ENCODE results near the gene UNC5CL. TPM values are rescaled to one million over a fixed set of nuclear protein-coding genes. Genes with fewer than 3 reads are reported as not detected.

UNC5CL gene
- total and polyA plus RNA-seq, 2 of the 8 experiments (the other 6 are each of a cell fraction or from before 2014, with no cell fraction given) = 1.3 to 1.7 TPM

DNA sequence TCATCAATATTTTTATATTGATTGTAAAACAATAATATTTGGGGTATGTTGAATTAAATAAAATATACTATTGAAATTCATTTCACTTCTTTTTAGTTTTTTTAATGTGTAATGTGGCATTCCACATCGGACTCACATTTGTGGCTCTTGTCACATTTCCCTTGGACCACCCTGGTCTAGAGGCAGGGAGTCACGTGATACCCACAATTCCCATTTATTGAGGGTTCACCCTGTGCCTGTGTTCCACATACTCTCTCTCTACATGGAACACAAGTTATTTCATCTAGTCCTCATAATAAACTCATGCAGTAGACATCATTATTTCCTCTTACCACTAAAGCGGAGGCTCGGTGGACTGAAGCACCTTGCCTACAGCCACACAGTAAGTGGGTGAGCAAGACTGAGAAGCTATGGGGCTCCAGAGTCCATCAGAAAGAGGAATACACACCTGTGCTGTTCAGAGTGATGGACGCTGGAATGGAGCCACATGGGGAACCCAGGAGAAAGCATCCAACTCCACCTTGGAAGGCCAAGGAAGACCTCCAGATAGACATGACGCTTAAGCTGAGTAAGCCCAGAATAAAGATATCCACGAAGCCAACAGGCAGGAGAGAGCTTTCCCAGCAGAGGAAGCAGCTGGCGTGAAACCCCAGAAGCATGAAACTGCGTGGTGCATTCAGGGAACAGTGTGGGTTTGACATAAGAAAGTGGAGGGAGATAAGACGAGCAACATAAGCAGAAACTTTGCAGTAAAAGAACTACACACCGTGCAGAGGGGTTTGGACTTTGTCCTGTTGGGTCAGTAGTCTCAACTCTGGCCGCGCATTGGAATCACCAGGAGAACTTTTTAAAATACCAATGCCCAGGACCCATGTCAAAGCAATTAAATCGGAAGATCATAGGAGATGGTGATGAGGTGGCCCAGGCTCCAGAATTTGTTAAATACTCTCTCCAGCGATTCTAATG lies 49.5 kb downstream of the UNC5CL start:
- Histone ChIP-seq H3K79me1 (ENCODE audit: low read depth, low read length) (no peaks in the 10 kb centered on the region), H4K91ac (replicated peaks; ENCODE audit: insufficient read length, low read length) (no peak overlapping the region), H2BK12ac (ENCODE audit: low read depth, low read length) (no peak overlapping the region), H3K79me2 (ENCODE audit: control insufficient read depth in 1 of 2, insufficient read depth in 2 of 2, low read length in 2 of 2) (no peaks in the 10 kb centered on the region), H2AFZ (ENCODE audit: low read length) (no peak overlapping the region), H3K23me2 (ENCODE audit: low read depth, low read length) (no peaks in the 10 kb centered on the region; the same call in 1 of the 2 replicates), H4K8ac (ENCODE audit: extremely low read depth, insufficient read depth, low read length) (no peak overlapping the region), H3K9ac (replicated peaks in 1 of 4; ENCODE audit: extremely low read depth in 1 of 4, low read depth in 3 of 4, low read length in 3 of 4) (no peak overlapping the region), H3K18ac (ENCODE audit: extremely low read depth, low read length) (no peak overlapping the region), H3K4me3 (ENCODE audit: extremely low read depth in 1 of 4, insufficient read depth in 2 of 4, low read depth in 3 of 4, low read length in 4 of 4) (no peak overlapping the region), H2BK5ac (ENCODE audit: low read depth, low read length) (no peak overlapping the region), H3K23ac (ENCODE audit: insufficient read length) (no peak overlapping the region), H3K4ac (replicated peaks; ENCODE audit: insufficient read length, low read depth, low read length) (no peak overlapping the region), H4K20me1 (replicated peaks in 1 of 2; ENCODE audit: control insufficient read depth in 1 of 2, insufficient read depth in 2 of 2, low read length in 2 of 2) (no peaks in the 10 kb centered on the region), H4K5ac (ENCODE audit: insufficient read length, low read depth, low read length) (no peak overlapping the region), H3K36me3 (ENCODE audit: control insufficient read depth in 2 of 4, insufficient read depth in 4 of 4, low read length in 3 of 4) (no peaks in the 10 kb centered on the region), H3K27me3 (replicated peaks in 1 of 4; ENCODE audit: control insufficient read depth in 3 of 4, extremely low read depth in 1 of 4, insufficient read depth in 3 of 4, low read length in 3 of 4) (peaks cover 0 to 2% (median 0%) of the 10 kb centered on the region in 4 experiments; a peak in 2 of 7 replicates), H3K9me3 (ENCODE audit: insufficient read depth in 2 of 2, low read depth in 1 of 2, low read length in 1 of 2) (no peaks in the 10 kb centered on the region), H3K4me1 (replicated peaks in 1 of 4; ENCODE audit: control insufficient read depth in 3 of 4, insufficient read depth in 4 of 4, low read length in 3 of 4) (no peaks in the 10 kb centered on the region), H2BK120ac (replicated peaks; ENCODE audit: low read depth, low read length) (no peak overlapping the region), H3K27ac (ENCODE audit: low read depth, low read length) (no peak overlapping the region), H2BK20ac (ENCODE audit: low read length) (no peak overlapping the region), H3K14ac (ENCODE audit: insufficient read length) (no peak overlapping the region), H3K4me2 (ENCODE audit: insufficient read depth in 1 of 2, low read depth in 2 of 2, low read length in 2 of 2) (no peak overlapping the region), H2BK15ac (ENCODE audit: low read length) (no peak overlapping the region), H2AK5ac (ENCODE audit: low read depth, low read length) (no peak overlapping the region), H3K56ac (replicated peaks; ENCODE audit: insufficient read length, low read depth, low read length) (no peak overlapping the region)
- ChIA-PET POLR2A (ENCODE audit: partially characterized antibody) (interaction anchor here (1.0 kb wide), 1 partner anchor 38 kb away, joined by 3 read pairs; no protein-coding TSS in a partner anchor), CTCF (ENCODE audit: partially characterized antibody) (interaction anchor here (0.8 to 2.1 kb wide), 7 partner anchors 10 to 38 kb away, joined by 3 to 9 read pairs (median 4); no protein-coding TSS in a partner anchor)
- DNase-seq (ENCODE audit: low read depth in 1 of 2, low spot score in 2 of 2) (no peak), FAIRE-seq (no peak)
- TF ChIP-seq SP1 (IDR thresholded peaks at IDR 0.05; ENCODE audit: low read depth, low read length) = no peak
- TF ChIP-seq SIRT6 (IDR thresholded peaks at IDR 0.05; ENCODE audit: low read length) = no peak
- no peak for TF ChIP-seq CTCF (IDR thresholded peaks at IDR 0.05; ENCODE audit: control extremely low read depth in 1 of 3, insufficient read depth in 1 of 3, low read depth in 1 of 3, low read length in 3 of 3)
- TF ChIP-seq NRF1 (IDR thresholded peaks at IDR 0.05; ENCODE audit: low read depth, low read length) = no peak
- TF ChIP-seq KDM5A (IDR thresholded peaks at IDR 0.05; ENCODE audit: low read length) = no peak
- TF ChIP-seq EGR1 (IDR thresholded peaks at IDR 0.05; ENCODE audit: borderline replicate concordance, low read depth, low read length) = no peak
- no peak for TF ChIP-seq CTBP2 (IDR thresholded peaks at IDR 0.05; ENCODE audit: borderline replicate concordance, insufficient read depth, insufficient read length, low read length)
- TF ChIP-seq KDM1A (IDR thresholded peaks at IDR 0.05; ENCODE audit: borderline replicate concordance, low read length) = no peak
- TF ChIP-seq BRCA1 (IDR thresholded peaks at IDR 0.05; ENCODE audit: low read depth, low read length) = no peak
- 86% methylated on average over 15 of the region's 15 CpGs; no CpG with 5 or more reads in 1 of the 2 experiments for WGBS, 2 experiments (ENCODE audit: extremely low coverage in 1 of 2, insufficient coverage in 1 of 2, insufficient read length in 1 of 2, insufficient replicate concordance in 2 of 2, low coverage in 1 of 2, low lambda C conversion rate in 2 of 2, missing lambda C conversion rate in 1 of 2)

All from H1 (cell line).